Measurements from ENCODE around the gene ERRFI1. TPM values are rescaled to one million over a fixed set of nuclear protein-coding genes. Genes with fewer than 3 reads are reported as not detected.
"Not testable (repeated sequence)": the region's sequence is repeated elsewhere in the genome, so short reads cannot be mapped to it uniquely, and the experiment has no call there.

Gene ERRFI1
- total RNA-seq, 1 experiment from 2014 or later: 44.4 TPM

GRCh38 chr1:8061210-8061609, 35.1 kb upstream of the ERRFI1 start:
- H3K4me1 ChIP-seq (ENCODE audit: insufficient read depth, low read length, poor library complexity, severe bottlenecking): no peaks in the 10 kb centered on the region
- no peaks in the 10 kb centered on the region for H3K36me3 ChIP-seq (ENCODE audit: insufficient read depth, low read length, poor library complexity, severe bottlenecking)
- POLR2A ChIA-PET (ENCODE audit: low non-redundant PET): interaction anchor here (0.6 kb wide), 1 partner anchor 253 kb away, joined by 4 read pairs; no protein-coding TSS in a partner anchor
- intact Hi-C loops (cut with micrococcal nuclease; ENCODE audit: unreplicated experiment): no loop called here
- no TSS peak for BruUV-seq (replicated peaks)
- no peaks in the 10 kb centered on the region for H3K27me3 ChIP-seq (replicated peaks; ENCODE audit: insufficient read depth, low read depth, low read length, poor library complexity)
- no peak for TF ChIP-seq CTCF (conservative IDR thresholded peaks at IDR 0.05; ENCODE audit: low read depth, low read length)
- no peak for TF ChIP-seq EZH2 (IDR thresholded peaks at IDR 0.05; ENCODE audit: borderline replicate concordance, low read depth, low read length, poor library complexity, severe bottlenecking)
- no peaks in the 10 kb centered on the region for H3K9me3 ChIP-seq (ENCODE audit: low read depth, low read length, poor library complexity, severe bottlenecking)
- DNase-seq (ENCODE audit: low spot score): no peak
- CTCF ChIA-PET: no interaction called here
- no peak overlapping the region for H3K27ac ChIP-seq (ENCODE audit: low read depth, low read length, poor library complexity, severe bottlenecking)
- H3K4me3 ChIP-seq (ENCODE audit: low read depth, low read length, poor library complexity, severe bottlenecking): no peak overlapping the region

DNA sequence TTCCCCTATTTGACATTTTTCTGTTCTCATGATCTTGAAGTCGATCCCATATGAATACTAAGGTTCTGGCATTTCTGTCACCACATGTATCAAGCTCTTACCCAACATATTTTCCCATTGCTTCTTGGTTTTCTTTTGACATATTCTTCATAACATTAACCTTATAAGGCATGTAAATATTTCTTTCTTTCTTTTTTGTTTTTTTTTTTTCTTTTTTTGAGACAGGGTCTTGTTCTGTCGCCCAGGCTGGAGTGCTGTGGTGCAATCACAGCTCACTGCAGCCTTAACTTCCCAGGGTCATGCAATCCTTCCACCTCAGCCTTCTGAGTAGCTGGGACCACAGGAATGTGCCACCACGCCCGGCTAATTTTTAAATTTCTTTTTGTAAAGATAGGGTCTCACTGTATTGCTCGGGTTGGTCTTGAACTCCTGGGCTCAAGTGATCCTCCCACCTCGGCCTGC, 33.1 kb upstream of the ERRFI1 start:
- TF ChIP-seq CTCF (conservative IDR thresholded peaks at IDR 0.05; ENCODE audit: low read depth, low read length): no peak
- no peak for TF ChIP-seq EZH2 (IDR thresholded peaks at IDR 0.05; ENCODE audit: borderline replicate concordance, low read depth, low read length, poor library complexity, severe bottlenecking)
- ChIA-PET CTCF (no interaction called here), POLR2A (ENCODE audit: low non-redundant PET) (no interaction called here)
- Histone ChIP-seq H3K27me3 (replicated peaks; ENCODE audit: insufficient read depth, low read depth, low read length, poor library complexity) (no peaks in the 10 kb centered on the region), H3K4me1 (ENCODE audit: insufficient read depth, low read length, poor library complexity, severe bottlenecking) (peaks cover 5% of the 10 kb centered on the region), H3K27ac (ENCODE audit: low read depth, low read length, poor library complexity, severe bottlenecking) (no peak overlapping the region), H3K9me3 (ENCODE audit: low read depth, low read length, poor library complexity, severe bottlenecking) (no peaks in the 10 kb centered on the region), H3K36me3 (ENCODE audit: insufficient read depth, low read length, poor library complexity, severe bottlenecking) (no peaks in the 10 kb centered on the region), H3K4me3 (ENCODE audit: low read depth, low read length, poor library complexity, severe bottlenecking) (no peak overlapping the region)
- intact Hi-C loops (cut with micrococcal nuclease; ENCODE audit: unreplicated experiment): no loop called here
- no peak for DNase-seq (ENCODE audit: low spot score)
- BruUV-seq (replicated peaks): no TSS peak

GRCh38 chr1:8057779-8058178, 31.7 kb upstream of the ERRFI1 start:
- H3K9me3 ChIP-seq (ENCODE audit: low read depth, low read length, poor library complexity, severe bottlenecking); CTCF ChIA-PET; H3K4me3 ChIP-seq (ENCODE audit: low read depth, low read length, poor library complexity, severe bottlenecking); BruUV-seq (replicated peaks); intact Hi-C loops (cut with micrococcal nuclease; ENCODE audit: unreplicated experiment); H3K27ac ChIP-seq (ENCODE audit: low read depth, low read length, poor library complexity, severe bottlenecking); H3K27me3 ChIP-seq (replicated peaks; ENCODE audit: insufficient read depth, low read depth, low read length, poor library complexity); H3K36me3 ChIP-seq (ENCODE audit: insufficient read depth, low read length, poor library complexity, severe bottlenecking); H3K4me1 ChIP-seq (ENCODE audit: insufficient read depth, low read length, poor library complexity, severe bottlenecking): not testable (repeated sequence)
- POLR2A ChIA-PET (ENCODE audit: low non-redundant PET): interaction anchor here (0.5 kb wide), 1 partner anchor 200 kb away, joined by 9 read pairs; no protein-coding TSS in a partner anchor
- peak; percentile 37 for DNase-seq (ENCODE audit: low spot score)

- BruUV-seq (replicated peaks): no TSS peak
- H3K36me3 ChIP-seq (ENCODE audit: insufficient read depth, low read length, poor library complexity, severe bottlenecking): no peaks in the 10 kb centered on the region
- peaks cover 10% of the 10 kb centered on the region for H3K4me1 ChIP-seq (ENCODE audit: insufficient read depth, low read length, poor library complexity, severe bottlenecking)
- POLR2A ChIA-PET (ENCODE audit: low non-redundant PET): no interaction called here
- H3K4me3 ChIP-seq (ENCODE audit: low read depth, low read length, poor library complexity, severe bottlenecking): no peak overlapping the region
- TF ChIP-seq CTCF (conservative IDR thresholded peaks at IDR 0.05; ENCODE audit: low read depth, low read length) (no peak), EZH2 (IDR thresholded peaks at IDR 0.05; ENCODE audit: borderline replicate concordance, low read depth, low read length, poor library complexity, severe bottlenecking) (no peak)
- no peaks in the 10 kb centered on the region for H3K9me3 ChIP-seq (ENCODE audit: low read depth, low read length, poor library complexity, severe bottlenecking)
- intact Hi-C loops (cut with micrococcal nuclease; ENCODE audit: unreplicated experiment): no loop called here
- no peak overlapping the region for H3K27ac ChIP-seq (ENCODE audit: low read depth, low read length, poor library complexity, severe bottlenecking)
- CTCF ChIA-PET: no interaction called here
- peak; percentile 39 for DNase-seq (ENCODE audit: low spot score)
- H3K27me3 ChIP-seq (replicated peaks; ENCODE audit: insufficient read depth, low read depth, low read length, poor library complexity): no peaks in the 10 kb centered on the region
Measured at GRCh38 chr1:8055973-8056372, 29.9 kb upstream of the ERRFI1 start.

Data from A673 (cell line).